Measurements from ENCODE around the gene YTHDF2.
"Not testable (repeated sequence)": the region's sequence is repeated elsewhere in the genome, so short reads cannot be mapped to it uniquely, and the experiment has no call there.

YTHDF2 gene

GRCh38 chr1:28736450-28737306, at the start of gene YTHDF2:
Gene YTHDF2 (plus strand): TSS chr1:28736940. CDS start chr1:28737121, 181 bp downstream.
- DNase-seq (ENCODE audit: low read depth), result peak; percentile 98

GRCh38 chr1:28691627-28692026, 45.1 kb upstream of the YTHDF2 start:
- not testable (repeated sequence) for DNase-seq (ENCODE audit: low read depth)

- no peak for DNase-seq (ENCODE audit: low read depth)
Observed at GRCh38 chr1:28703629-28704028, 33.1 kb upstream of the YTHDF2 start.

GRCh38 chr1:28716336-28716735, 20.4 kb upstream of the YTHDF2 start:
- no peak for DNase-seq (ENCODE audit: low read depth)

GRCh38 chr1:28718166-28718565, 18.6 kb upstream of the YTHDF2 start:
- no peak for DNase-seq (ENCODE audit: low read depth)

GRCh38 chr1:28718586-28719331, 18.0 kb upstream of the YTHDF2 start:
- no peak for DNase-seq (ENCODE audit: low read depth)

GRCh38 chr1:28719332-28719619, 17.5 kb upstream of the YTHDF2 start:
- no peak for DNase-seq (ENCODE audit: low read depth)

- no peak for DNase-seq (ENCODE audit: low read depth)
Observed at GRCh38 chr1:28720376-28720775, 16.4 kb upstream of the YTHDF2 start.

- not testable (repeated sequence) for DNase-seq (ENCODE audit: low read depth)
Observed at GRCh38 chr1:28721927-28722326, 14.8 kb upstream of the YTHDF2 start.

GRCh38 chr1:28725365-28725764, 11.4 kb upstream of the YTHDF2 start:
- not testable (repeated sequence) for DNase-seq (ENCODE audit: low read depth)

GRCh38 chr1:28735961-28736449, 735 bp upstream of the YTHDF2 start:
- no peak for DNase-seq (ENCODE audit: low read depth)

- peak; percentile 29 for DNase-seq (ENCODE audit: low read depth)
Observed at GRCh38 chr1:28737307-28738132, 780 bp downstream of the YTHDF2 start.

GRCh38 chr1:28740118-28740517, 3.4 kb downstream of the YTHDF2 start:
- DNase-seq (ENCODE audit: low read depth), result no peak

- no peak for DNase-seq (ENCODE audit: low read depth)
Observed at GRCh38 chr1:28744184-28744583, 7.4 kb downstream of the YTHDF2 start.

- no peak for DNase-seq (ENCODE audit: low read depth)
Observed at GRCh38 chr1:28745653-28746173, 9.0 kb downstream of the YTHDF2 start.

- no peak for DNase-seq (ENCODE audit: low read depth)
Observed at GRCh38 chr1:28750330-28750729, 13.6 kb downstream of the YTHDF2 start.

GRCh38 chr1:28750771-28751294, 14.1 kb downstream of the YTHDF2 start:
- DNase-seq (ENCODE audit: low read depth), result not testable (repeated sequence)

GRCh38 chr1:28751315-28752060, 14.7 kb downstream of the YTHDF2 start:
- DNase-seq (ENCODE audit: low read depth), result no peak

GRCh38 chr1:28755701-28756100, 19.0 kb downstream of the YTHDF2 start:
- DNase-seq (ENCODE audit: low read depth), result no peak

GRCh38 chr1:28756846-28757245, 20.1 kb downstream of the YTHDF2 start:
- no peak for DNase-seq (ENCODE audit: low read depth)

- DNase-seq (ENCODE audit: low read depth), result no peak
Observed at GRCh38 chr1:28758420-28758819, 21.7 kb downstream of the YTHDF2 start.
